ELF-1 (cell line): ENCODE results near the gene CMTM3.
"Not testable (repeated sequence)": the region's sequence is repeated elsewhere in the genome, so short reads cannot be mapped to it uniquely, and the experiment has no call there.

Experiments used
- DNase-seq: peaks from one replicate; pipeline ENCODE4 v3.0.0-alpha.2; 2016; ENCODE audit warnings: low read depth, low spot score

Gene CMTM3

GRCh38 chr16:66661671-66662346 lies 57.3 kb downstream of the CMTM3 start:
- DNase-seq, result not testable (repeated sequence)

- DNase-seq, result no peak
Measured at GRCh38 chr16:66662445-66663194, 58.1 kb downstream of the CMTM3 start.
